DOHH2 (cell line): ENCODE measurements around the gene CCDC190.

Experiments
- CTCF ChIP-seq: fragments of 200-600 bp; sonication (generic); IDR thresholded peaks from one replicate; pipeline ENCODE4 v1.5.1; 2014; ENCODE audit warnings: antibody characterized with exemption, mild to moderate bottlenecking, low read depth, low read length; ENCODE audit not compliant: poor library complexity, severe bottlenecking
- EZH2phosphoT487 ChIP-seq: fragments of 200-600 bp; sonication (generic); IDR thresholded peaks from 2 replicates; pipeline ENCODE4 v1.6.1; 2017; ENCODE audit warnings: borderline replicate concordance, mild to moderate bottlenecking, antibody characterized with exemption, low read length, moderate library complexity, mixed read lengths

DNA sequence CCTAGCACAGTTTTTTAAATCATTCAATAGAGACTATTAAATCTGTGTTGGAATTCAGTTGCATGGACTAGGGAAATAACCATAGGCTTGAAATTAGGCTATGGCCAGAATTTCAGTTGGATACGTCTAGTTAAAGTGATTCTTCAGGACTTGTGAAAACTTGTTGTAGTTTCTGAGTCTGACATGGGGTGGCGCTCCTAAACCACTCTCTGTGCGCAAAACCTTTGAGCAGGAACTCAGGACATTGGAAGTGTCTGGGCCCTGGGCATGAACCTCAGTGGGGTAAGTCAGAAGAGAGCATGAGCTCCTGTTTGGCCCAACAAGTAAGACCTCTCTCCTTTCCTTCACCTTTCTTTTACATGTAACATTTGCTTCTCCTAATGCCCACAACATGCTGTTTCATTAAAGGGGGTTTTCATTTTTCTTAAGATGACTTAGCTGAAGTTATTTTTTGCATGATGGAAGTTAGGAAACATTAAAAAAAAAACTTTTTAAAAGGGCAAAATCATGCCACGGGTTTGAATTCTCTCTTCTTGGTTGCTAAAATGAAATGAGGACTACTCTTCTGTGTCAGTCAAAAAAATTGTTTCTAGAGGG, 17.1 kb upstream of the CCDC190 start:
- TF ChIP-seq CTCF (peak; percentile 74), EZH2phosphoT487 (no peak)
